UCSD-AML1 (cell line): Measurements from ENCODE around the gene BCL6.

Source experiments
- DNase-seq: peaks from one replicate; lab custom pipeline; 2025; ENCODE audit not compliant: unreplicated experiment; lab: John Stamatoyannopoulos, UW

Gene BCL6

DNA sequence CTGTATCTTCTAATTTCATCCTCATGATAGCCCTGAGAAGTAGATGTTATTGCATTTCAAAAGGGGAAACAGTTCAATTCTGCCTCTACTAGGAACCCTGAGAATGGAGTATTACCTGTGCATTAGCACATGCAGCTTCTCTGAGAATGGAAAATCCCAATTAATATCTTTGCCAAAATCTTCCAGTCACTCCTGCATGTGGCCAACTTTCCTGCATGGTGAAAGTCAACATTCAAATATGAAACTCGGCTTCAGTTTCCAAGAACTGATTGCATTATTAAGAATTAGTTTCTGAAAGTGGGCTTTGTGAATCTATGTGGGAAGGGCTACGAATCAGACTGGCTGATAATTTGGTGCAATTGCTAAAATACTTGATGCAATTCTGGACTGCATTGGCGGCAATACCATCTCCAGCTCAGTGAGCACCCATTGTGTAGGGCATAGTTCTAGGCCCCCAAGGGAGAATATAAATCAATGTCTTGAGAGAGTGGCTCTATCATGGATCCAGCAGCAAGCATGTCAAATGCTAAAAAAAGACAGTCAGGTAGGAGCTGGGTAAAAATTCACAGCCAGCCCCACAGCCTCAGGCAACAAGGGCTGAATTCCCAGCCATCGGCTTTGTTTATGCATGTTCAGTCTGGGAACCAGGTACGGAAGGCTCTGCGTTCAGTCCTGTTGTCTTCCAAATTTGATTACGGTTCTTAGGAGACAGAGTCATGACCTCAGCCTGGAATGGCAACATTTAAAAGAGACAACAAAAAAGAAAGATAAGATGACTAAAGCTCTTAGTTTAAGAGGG lies 18.8 kb upstream of the BCL6 start:
- no peak for DNase-seq

DNA sequence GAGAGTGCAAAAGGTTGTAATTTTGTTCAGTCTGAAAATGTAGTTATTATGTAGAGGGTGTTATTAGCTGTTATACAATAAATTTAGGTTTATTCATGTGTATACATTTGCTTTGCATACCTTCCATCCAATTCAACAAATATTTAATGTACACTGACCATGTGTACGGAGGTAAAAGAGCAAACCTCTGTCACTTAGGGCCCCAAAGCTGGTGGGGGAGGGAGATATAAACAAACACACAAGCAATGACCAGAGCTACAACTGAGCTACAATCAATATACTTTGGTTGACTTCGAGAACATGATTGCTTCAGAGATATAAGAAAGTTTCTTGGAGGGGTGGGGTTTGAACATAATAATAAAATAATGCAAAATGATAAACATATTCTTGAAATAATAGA lies 17.5 kb upstream of the BCL6 start:
- no peak for DNase-seq

DNA sequence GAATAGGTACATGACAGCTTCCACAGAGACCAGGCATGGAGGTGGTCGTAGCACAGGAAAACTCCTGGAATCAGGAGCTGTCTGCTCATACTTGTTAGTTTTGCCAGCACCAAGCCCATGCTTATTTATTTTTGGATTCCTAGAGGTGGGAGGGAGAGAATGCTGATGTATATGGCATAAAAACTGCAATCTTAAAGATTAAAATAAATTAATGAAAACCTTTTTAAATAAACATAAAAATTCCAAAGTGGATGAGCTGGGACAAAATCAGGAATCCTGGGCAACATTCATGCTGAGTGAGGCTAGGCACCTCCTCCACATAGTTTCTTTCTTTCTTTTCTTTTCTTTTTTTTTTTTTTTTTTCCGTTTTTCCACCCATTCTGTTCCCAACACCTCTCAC lies 14.3 kb upstream of the BCL6 start:
- no peak for DNase-seq

- DNase-seq, result no peak
Observed at GRCh38 chr3:187758318-187758955, 13.2 kb upstream of the BCL6 start.

DNA sequence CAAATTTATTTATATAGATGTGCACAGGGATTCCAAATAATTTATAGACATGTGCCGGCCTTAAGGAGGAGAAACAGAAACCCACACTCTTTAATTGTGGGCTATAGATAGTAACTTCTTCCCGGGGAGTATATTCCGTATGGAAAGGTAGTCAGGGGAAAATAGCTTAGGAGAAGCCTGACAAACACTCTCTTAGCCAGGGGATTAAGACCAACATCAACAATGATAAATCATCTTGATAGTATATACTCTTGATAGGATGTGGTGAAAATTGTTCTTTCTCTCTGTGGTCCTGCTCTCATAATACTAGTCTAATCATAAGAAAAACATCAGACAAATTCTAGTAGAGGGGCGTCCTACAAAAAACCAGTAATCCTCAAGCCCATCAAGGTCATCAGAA lies 8.2 kb upstream of the BCL6 start:
- no peak for DNase-seq

DNA sequence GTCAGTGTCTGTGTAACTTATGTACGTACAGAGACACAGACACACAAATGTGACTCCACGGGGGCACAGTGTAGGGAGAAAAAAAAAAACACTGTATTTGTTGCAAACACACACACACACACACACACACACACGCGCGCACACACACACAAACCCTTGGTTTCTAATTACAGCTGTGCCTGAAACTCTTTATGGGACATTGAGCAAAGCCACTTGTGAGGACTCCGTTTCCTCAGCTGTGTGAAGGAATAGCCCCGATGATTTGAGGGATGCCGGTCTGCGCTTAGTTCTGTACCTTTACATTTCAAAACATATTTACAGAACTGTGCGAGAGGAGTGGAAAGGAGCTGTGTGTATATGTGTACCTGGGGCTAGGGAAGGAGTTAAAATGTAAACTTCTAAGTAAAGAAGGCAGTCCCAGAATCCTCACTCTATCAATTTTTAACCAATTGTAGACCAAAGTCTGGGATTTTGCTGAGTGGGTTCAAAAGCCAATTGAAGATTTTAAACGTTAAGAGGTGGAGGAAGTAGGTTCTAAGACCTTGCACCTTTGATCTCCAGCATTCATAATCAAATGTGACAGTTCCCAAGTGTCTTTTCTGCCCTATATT lies 5.3 kb upstream of the BCL6 start:
- no peak for DNase-seq

- no peak for DNase-seq
Observed at GRCh38 chr3:187750006-187750512, 4.8 kb upstream of the BCL6 start.

GRCh38 chr3:187748050-187748481 lies 2.8 kb upstream of the BCL6 start:
- DNase-seq, result peak; percentile 80

DNA sequence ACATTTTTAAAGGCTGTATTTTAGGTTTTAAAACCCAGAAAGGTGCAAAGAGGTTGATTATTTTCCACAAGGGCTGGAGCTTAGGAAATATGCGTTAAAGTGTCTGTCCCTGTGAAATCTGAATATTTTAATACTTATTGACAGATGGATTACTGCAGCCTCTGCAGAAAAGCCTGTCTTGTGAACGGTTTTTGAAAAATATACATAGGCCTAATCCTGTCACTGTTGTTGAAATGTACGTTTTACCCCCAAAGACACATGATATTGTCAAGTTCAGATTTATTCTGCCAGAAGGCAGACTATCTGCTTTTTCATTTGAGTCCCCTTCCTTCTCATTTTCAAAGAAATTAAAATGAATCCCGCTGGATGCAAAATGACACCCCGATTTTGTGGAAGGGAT lies 2.2 kb upstream of the BCL6 start:
- DNase-seq, result no peak

DNA sequence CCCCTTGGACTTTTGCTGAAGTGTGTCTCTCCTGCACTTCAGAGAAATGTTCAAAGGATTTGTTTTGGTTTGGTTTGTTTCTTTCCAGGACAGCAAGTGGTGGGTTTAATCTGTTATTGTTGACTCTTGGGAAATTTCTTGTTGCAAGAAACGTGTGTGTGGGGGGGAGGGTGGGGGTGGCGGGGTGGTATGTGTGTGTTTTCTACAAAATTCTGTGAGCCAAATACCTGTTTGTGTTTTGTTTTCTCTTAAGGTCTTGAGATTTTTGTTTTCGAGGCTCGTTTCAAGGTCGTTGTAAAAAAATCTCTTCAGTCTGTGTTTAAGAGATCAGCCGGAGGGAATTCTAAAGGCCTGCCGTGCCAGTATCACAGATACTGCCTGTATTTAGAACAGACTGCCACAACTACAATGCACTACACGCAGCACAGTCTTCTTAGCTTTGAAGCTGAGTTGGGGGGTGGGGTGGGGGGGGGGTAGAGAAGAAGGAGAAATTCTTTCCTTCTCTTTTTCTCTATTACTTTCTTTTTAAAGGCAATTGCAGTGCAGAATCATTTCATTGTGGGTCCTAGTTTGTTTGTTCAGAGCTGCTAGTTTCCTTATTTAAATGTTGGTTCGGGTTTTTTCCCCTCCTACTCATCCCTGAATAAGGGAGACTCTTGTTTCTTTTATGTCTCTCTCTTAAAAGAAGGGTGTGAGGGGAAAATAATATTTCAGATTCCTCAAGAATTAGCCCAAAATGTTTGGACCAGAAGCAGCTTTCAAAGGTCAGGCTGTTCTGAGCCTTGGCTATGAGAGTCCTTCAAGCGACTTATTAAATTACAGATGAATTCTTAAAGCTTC lies 1.4 kb upstream of the BCL6 start:
- DNase-seq, result no peak

- no peak for DNase-seq
Observed at GRCh38 chr3:187746059-187746441, 782 bp upstream of the BCL6 start.

GRCh38 chr3:187744169-187745151 lies 808 bp downstream of the BCL6 start:
- DNase-seq, result peak; percentile 40

DNA sequence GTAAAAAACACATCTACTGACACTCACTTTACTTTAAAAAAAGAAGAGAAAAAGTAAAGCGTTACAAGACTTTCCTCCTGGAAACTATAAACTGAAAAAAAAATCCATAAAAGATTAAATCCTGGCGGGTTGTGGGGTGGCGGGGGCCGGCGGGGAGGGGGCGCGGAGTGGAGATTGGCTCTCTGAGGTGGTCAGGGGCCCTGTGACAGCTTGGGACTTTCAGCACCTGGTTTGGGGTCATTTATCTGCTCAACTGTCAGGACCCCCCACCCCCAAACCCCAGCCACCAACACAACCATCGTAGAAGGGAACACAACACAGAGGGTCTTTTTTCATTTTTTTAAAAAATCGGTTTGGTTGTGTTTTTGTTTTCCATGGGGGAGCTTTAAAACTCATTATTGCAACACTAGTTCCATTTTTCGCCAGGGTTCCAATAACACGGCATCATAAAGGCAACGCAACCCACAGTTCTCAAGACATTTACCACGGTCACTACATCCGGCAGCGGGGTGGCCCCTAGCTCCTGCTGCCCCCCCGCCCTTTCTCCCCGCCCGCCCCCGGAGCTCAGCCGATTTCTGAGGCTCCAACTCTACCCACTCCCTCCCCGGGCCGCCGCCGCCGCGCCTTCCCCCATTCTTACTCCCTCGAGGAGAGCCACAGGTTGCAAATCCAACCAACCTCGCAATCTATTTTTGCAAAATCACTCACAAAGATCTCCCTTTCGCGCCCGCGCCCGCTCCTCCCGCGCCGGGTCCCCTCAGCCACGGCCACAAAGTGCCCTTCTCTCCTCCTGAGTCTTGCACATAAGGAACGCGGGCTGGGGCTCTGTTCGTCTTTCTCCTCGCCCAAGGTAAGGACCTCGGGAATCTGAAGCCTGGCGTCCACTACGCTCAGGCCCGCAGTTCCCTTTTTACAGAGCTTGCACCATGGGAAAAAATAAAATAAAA lies 1.8 kb downstream of the BCL6 start:
- DNase-seq, result no peak

GRCh38 chr3:187742351-187743171 lies 2.7 kb downstream of the BCL6 start:
- DNase-seq, result no peak

DNA sequence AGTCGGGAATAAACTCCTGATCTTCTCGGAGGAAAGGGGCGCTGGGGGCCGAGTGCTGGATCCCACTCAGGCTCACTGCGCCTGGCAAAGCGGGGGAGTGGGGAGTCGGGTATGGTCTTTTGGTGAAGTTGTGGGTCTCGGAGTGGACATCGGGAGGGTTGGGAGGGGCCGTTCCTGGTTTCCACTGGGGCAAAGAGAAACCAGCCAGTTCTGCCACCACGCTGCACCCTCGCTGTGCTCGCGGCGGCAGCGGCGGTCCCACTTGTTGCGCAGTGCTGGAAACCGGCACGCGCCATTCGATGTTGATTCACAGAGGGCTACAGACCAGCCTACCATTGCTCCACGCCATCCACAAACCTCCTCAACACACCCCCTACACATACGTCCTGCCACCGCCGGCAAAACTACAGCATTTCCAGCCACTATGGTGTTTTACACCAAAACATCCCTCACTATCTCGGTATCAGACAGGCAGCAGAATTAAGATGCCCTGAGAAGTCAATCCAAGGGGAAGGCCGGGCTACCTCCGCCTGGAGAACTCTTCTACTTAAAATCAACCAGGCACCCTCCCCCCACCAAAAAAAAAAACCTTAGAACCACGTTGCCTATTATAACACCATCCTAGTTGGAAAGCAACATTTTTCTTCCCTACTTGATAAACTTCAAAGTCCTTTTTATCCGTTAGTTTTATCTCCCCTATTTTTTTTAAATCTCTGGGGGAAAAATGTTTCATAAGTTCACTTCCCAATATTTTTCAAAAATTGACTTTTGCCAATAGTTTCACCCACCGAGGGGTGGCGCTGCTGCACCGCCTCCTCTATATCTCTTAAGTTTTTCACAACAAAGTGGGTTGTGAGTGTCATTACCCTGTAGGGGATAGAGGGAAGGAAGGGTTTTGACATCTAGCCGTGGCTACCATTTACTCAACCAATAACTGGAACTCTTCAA lies 3.6 kb downstream of the BCL6 start:
- DNase-seq, result peak; percentile 67

GRCh38 chr3:187740421-187741399 lies 4.6 kb downstream of the BCL6 start:
- DNase-seq, result peak; percentile 57
